Muscle layer of colon (tissue), 2 donors: Measurements from ENCODE around the gene UMAD1.
"Not testable (repeated sequence)": the region's sequence is repeated elsewhere in the genome, so short reads cannot be mapped to it uniquely, and the experiment has no call there.

Source experiments
- H3K27ac ChIP-seq: one replicate; pipeline ENCODE4 v1.7.0; 2013; ENCODE audit warnings: low read depth, mild to moderate bottlenecking, low read length, moderate library complexity
- H3K27me3 ChIP-seq, 2 donors: one replicate each; pipeline ENCODE4 v1.7.0; 2013; ENCODE audit warnings: low read length in 2 of 2, mild to moderate bottlenecking in 2 of 2; ENCODE audit not compliant: insufficient read depth in 2 of 2, control insufficient read depth in 1 of 2
- H3K36me3 ChIP-seq: one replicate; pipeline ENCODE4 v1.7.0; 2013; ENCODE audit warnings: mild to moderate bottlenecking, low read length; ENCODE audit not compliant: insufficient read depth
- H3K4me1 ChIP-seq: one replicate; pipeline ENCODE4 v1.7.0; 2013; ENCODE audit warnings: mild to moderate bottlenecking, low read length; ENCODE audit not compliant: insufficient read depth
- H3K4me3 ChIP-seq, 2 donors: one replicate each; pipeline ENCODE4 v1.7.0; 2013; ENCODE audit warnings: low read length in 2 of 2, low read depth in 1 of 2, mild to moderate bottlenecking in 1 of 2, moderate library complexity in 1 of 2
- H3K9ac ChIP-seq: one replicate; pipeline ENCODE4 v1.7.0; 2013; ENCODE audit warnings: low read length
- H3K9me3 ChIP-seq: one replicate; pipeline ENCODE4 v1.7.0; 2013; ENCODE audit warnings: mild to moderate bottlenecking, low read length
- donor health status: abdominal sarcoma.
- donor health status: Adenocarcinoma of cecum.

UMAD1 gene

GRCh38 chr7:7808156-7808555, 167.6 kb downstream of the UMAD1 start:
- Histone ChIP-seq H3K9me3 (no peaks in the 10 kb centered on the region), H3K27me3 (no peaks in the 10 kb centered on the region), H3K4me3 (no peak overlapping the region), H3K36me3 (no peaks in the 10 kb centered on the region), H3K9ac (no peak overlapping the region), H3K4me1 (no peaks in the 10 kb centered on the region), H3K27ac (no peak overlapping the region)

GRCh38 chr7:7808626-7809025, 168.1 kb downstream of the UMAD1 start:
- Histone ChIP-seq H3K4me1 (no peaks in the 10 kb centered on the region), H3K9ac (no peak overlapping the region), H3K27ac (no peak overlapping the region), H3K9me3 (no peaks in the 10 kb centered on the region), H3K4me3 (no peak overlapping the region), H3K36me3 (no peaks in the 10 kb centered on the region), H3K27me3 (no peaks in the 10 kb centered on the region)

- no peaks in the 10 kb centered on the region for H3K9me3 ChIP-seq
- H3K4me3 ChIP-seq, result no peak overlapping the region
- no peak overlapping the region for H3K27ac ChIP-seq
- H3K4me1 ChIP-seq, result no peaks in the 10 kb centered on the region
- H3K9ac ChIP-seq, result no peak overlapping the region
- H3K27me3 ChIP-seq, result no peaks in the 10 kb centered on the region
- no peaks in the 10 kb centered on the region for H3K36me3 ChIP-seq
These were observed 169.8 kb downstream of the UMAD1 start for GRCh38 chr7:7810380-7810779.

- Histone ChIP-seq H3K27ac (no peak overlapping the region), H3K9me3 (no peaks in the 10 kb centered on the region), H3K4me3 (no peak overlapping the region), H3K9ac (no peak overlapping the region), H3K36me3 (no peaks in the 10 kb centered on the region), H3K4me1 (no peaks in the 10 kb centered on the region), H3K27me3 (no peaks in the 10 kb centered on the region)
These were observed 170.3 kb downstream of the UMAD1 start for GRCh38 chr7:7810826-7811225.

GRCh38 chr7:7812112-7812511, 171.6 kb downstream of the UMAD1 start:
- Histone ChIP-seq H3K9me3 (no peaks in the 10 kb centered on the region), H3K27me3 (no peaks in the 10 kb centered on the region), H3K27ac (no peak overlapping the region), H3K9ac (no peak overlapping the region), H3K4me1 (no peaks in the 10 kb centered on the region), H3K36me3 (no peaks in the 10 kb centered on the region), H3K4me3 (no peak overlapping the region)

- H3K4me1 ChIP-seq, result no peaks in the 10 kb centered on the region
- H3K4me3 ChIP-seq, result no peak overlapping the region
- H3K27me3 ChIP-seq, result no peaks in the 10 kb centered on the region
- H3K9me3 ChIP-seq, result no peaks in the 10 kb centered on the region
- no peak overlapping the region for H3K9ac ChIP-seq
- no peak overlapping the region for H3K27ac ChIP-seq
- H3K36me3 ChIP-seq, result no peaks in the 10 kb centered on the region
These were observed 174.8 kb downstream of the UMAD1 start for GRCh38 chr7:7815395-7815794.

- no peaks in the 10 kb centered on the region for H3K27me3 ChIP-seq
- H3K36me3 ChIP-seq, result no peaks in the 10 kb centered on the region
- no peaks in the 10 kb centered on the region for H3K9me3 ChIP-seq
- no peak overlapping the region for H3K9ac ChIP-seq
- no peak overlapping the region for H3K4me3 ChIP-seq
- no peaks in the 10 kb centered on the region for H3K4me1 ChIP-seq
- H3K27ac ChIP-seq, result no peak overlapping the region
These were observed 175.5 kb downstream of the UMAD1 start for GRCh38 chr7:7816084-7816483.

GRCh38 chr7:7816816-7817536, 176.4 kb downstream of the UMAD1 start:
- Histone ChIP-seq H3K4me1 (no peaks in the 10 kb centered on the region), H3K27ac (no peak overlapping the region), H3K9ac (no peak overlapping the region), H3K4me3 (no peak overlapping the region), H3K27me3 (no peaks in the 10 kb centered on the region), H3K36me3 (no peaks in the 10 kb centered on the region), H3K9me3 (no peaks in the 10 kb centered on the region)

- Histone ChIP-seq H3K9ac (no peak overlapping the region), H3K9me3 (no peaks in the 10 kb centered on the region), H3K27me3 (no peaks in the 10 kb centered on the region), H3K36me3 (no peaks in the 10 kb centered on the region), H3K27ac (no peak overlapping the region), H3K4me1 (no peaks in the 10 kb centered on the region), H3K4me3 (no peak overlapping the region)
These were observed 177.2 kb downstream of the UMAD1 start for GRCh38 chr7:7817748-7818147.

GRCh38 chr7:7818179-7818578, 177.6 kb downstream of the UMAD1 start:
- H3K9me3 ChIP-seq, H3K9ac ChIP-seq, H3K4me1 ChIP-seq, H3K27ac ChIP-seq, H3K27me3 ChIP-seq, H3K4me3 ChIP-seq, H3K36me3 ChIP-seq: not testable (repeated sequence)

GRCh38 chr7:7819442-7820247, 179.1 kb downstream of the UMAD1 start:
- Histone ChIP-seq H3K36me3 (no peaks in the 10 kb centered on the region), H3K4me3 (no peak overlapping the region), H3K9me3 (no peaks in the 10 kb centered on the region), H3K4me1 (no peaks in the 10 kb centered on the region), H3K9ac (no peak overlapping the region), H3K27me3 (no peaks in the 10 kb centered on the region), H3K27ac (no peak overlapping the region)

GRCh38 chr7:7820409-7820808, 179.9 kb downstream of the UMAD1 start:
- H3K9me3 ChIP-seq, result no peaks in the 10 kb centered on the region
- H3K27me3 ChIP-seq, result no peaks in the 10 kb centered on the region
- H3K36me3 ChIP-seq, result no peaks in the 10 kb centered on the region
- no peak overlapping the region for H3K9ac ChIP-seq
- H3K4me3 ChIP-seq, result no peak overlapping the region
- H3K27ac ChIP-seq, result no peak overlapping the region
- no peaks in the 10 kb centered on the region for H3K4me1 ChIP-seq
